ENCODE measurements around the gene SLF2.

DNA sequence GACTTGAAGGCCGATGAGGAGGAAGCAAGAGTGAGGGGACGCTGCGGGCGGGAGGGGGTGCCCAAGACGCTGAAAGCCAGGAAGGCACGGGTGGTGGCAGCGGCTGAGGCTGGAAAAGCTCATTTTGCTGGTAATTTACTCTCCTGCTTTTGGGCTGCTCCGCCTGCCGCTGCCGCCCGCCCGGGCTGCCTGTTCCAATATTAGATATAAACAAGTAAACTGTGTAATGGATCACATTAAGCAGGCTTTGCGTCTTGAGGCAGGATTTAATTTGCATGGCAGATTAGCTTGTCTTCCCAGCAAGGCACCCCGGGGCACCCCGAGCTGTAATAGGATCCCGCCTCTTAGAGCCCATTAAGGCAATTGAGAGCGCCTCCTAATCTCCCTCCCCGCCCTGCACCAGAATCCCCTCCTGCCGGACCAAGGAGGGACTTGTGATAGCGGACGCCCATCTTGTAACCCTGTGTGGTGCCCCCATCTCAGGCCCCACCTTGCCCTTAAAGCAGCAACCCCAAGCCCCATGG is 46.1 kb upstream of the SLF2 start:
- no peak for TF ChIP-seq EZH2 (optimal IDR thresholded peaks at IDR 0.05; ENCODE audit: low read depth, low read length)
- TF ChIP-seq, protein P1, sequence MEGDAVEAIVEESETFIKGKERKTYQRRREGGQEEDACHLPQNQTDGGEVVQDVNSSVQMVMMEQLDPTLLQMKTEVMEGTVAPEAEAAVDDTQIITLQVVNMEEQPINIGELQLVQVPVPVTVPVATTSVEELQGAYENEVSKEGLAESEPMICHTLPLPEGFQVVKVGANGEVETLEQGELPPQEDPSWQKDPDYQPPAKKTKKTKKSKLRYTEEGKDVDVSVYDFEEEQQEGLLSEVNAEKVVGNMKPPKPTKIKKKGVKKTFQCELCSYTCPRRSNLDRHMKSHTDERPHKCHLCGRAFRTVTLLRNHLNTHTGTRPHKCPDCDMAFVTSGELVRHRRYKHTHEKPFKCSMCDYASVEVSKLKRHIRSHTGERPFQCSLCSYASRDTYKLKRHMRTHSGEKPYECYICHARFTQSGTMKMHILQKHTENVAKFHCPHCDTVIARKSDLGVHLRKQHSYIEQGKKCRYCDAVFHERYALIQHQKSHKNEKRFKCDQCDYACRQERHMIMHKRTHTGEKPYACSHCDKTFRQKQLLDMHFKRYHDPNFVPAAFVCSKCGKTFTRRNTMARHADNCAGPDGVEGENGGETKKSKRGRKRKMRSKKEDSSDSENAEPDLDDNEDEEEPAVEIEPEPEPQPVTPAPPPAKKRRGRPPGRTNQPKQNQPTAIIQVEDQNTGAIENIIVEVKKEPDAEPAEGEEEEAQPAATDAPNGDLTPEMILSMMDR (IDR thresholded peaks at IDR 0.05; ENCODE audit: low read length): no peak
- no peak for TF ChIP-seq EZH2phosphoT487 (IDR thresholded peaks at IDR 0.05; ENCODE audit: low read length)
